Measurements from ENCODE around the gene OBSCN.

OBSCN gene

DNA sequence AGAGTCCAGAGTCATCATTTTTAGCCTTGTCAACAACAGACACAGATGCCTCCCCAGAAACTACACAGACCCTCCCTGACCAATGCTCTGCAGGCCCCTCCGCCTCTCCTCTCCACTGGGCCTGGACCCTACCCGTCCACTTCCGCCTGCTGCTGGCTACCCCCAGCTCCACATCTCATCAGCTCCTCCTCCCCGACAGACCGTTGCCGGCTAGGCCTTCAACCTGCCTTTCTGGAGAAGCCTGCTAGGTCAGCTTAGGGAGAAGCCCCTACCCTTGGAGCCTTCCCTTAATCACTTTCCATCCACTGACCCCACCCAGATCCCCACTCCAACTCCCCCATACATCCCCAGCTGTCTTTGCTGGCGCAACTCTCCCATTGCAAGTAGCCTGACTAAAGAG, 207.4 kb downstream of the OBSCN start:
- Histone ChIP-seq H3K9me3 (ENCODE audit: control insufficient read depth in 2 of 2, low read length in 2 of 2) (peaks cover 0 to 3% of the 10 kb centered on the region in 2 donors), H3K27me3 (ENCODE audit: control insufficient read depth in 2 of 2, insufficient read depth in 2 of 2, low read length in 2 of 2) (peaks cover 9 to 10% of the 10 kb centered on the region in 2 donors), H3K9ac (ENCODE audit: low read depth in 1 of 2, low read length in 2 of 2) (no peak overlapping the region), H3K27ac (ENCODE audit: low read depth in 2 of 2, low read length in 2 of 2) (no peak overlapping the region), H3K36me3 (ENCODE audit: control insufficient read depth in 2 of 2, insufficient read depth in 2 of 2, low read length in 2 of 2) (peaks cover 0 to 3% of the 10 kb centered on the region in 2 donors), H3K4me3 (ENCODE audit: low read length in 2 of 2) (no peak overlapping the region), H3K4me1 (ENCODE audit: control insufficient read depth in 2 of 2, insufficient read depth in 2 of 2, low read length in 2 of 2) (peaks cover 4 to 6% of the 10 kb centered on the region in 2 donors)

DNA sequence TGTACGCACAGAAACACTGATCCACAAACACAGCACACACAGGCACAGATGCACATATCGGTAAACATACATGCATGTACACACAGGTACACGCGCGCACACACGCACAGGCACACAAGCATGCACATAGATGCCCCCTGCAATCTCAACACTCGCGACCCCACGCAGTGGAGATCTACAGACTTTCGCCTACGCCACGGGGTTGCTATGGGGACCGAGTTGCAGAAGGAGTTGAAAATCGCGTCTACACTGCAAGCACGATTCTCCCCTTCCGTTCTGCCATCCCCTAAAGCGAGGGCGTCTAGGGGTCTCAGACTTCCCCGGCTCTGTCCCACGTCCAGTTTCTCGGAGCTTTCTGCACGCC, 208.0 kb downstream of the OBSCN start:
- Histone ChIP-seq H3K4me1 (ENCODE audit: control insufficient read depth in 2 of 2, insufficient read depth in 2 of 2, low read length in 2 of 2) (peaks cover 4 to 6% of the 10 kb centered on the region in 2 donors), H3K9ac (ENCODE audit: low read depth in 1 of 2, low read length in 2 of 2) (no peak overlapping the region), H3K9me3 (ENCODE audit: control insufficient read depth in 2 of 2, low read length in 2 of 2) (peaks cover 0 to 3% of the 10 kb centered on the region in 2 donors), H3K27ac (ENCODE audit: low read depth in 2 of 2, low read length in 2 of 2) (no peak overlapping the region), H3K27me3 (ENCODE audit: control insufficient read depth in 2 of 2, insufficient read depth in 2 of 2, low read length in 2 of 2) (peaks cover 9 to 10% of the 10 kb centered on the region in 2 donors), H3K4me3 (ENCODE audit: low read length in 2 of 2) (peak overlapping the region in 1 of 2 donors; percentile 48), H3K36me3 (ENCODE audit: control insufficient read depth in 2 of 2, insufficient read depth in 2 of 2, low read length in 2 of 2) (no peaks in the 10 kb centered on the region)

- Histone ChIP-seq H3K9ac (ENCODE audit: low read depth in 1 of 2, low read length in 2 of 2) (no peak within 1 kb of the TSS), H3K36me3 (ENCODE audit: control insufficient read depth in 2 of 2, insufficient read depth in 2 of 2, low read length in 2 of 2) (no peaks in the 10 kb centered on the region), H3K27me3 (ENCODE audit: control insufficient read depth in 2 of 2, insufficient read depth in 2 of 2, low read length in 2 of 2) (peaks cover 9 to 10% of the 10 kb centered on the region in 2 donors), H3K9me3 (ENCODE audit: control insufficient read depth in 2 of 2, low read length in 2 of 2) (peaks cover 0 to 3% of the 10 kb centered on the region in 2 donors), H3K4me3 (ENCODE audit: low read length in 2 of 2) (peak within 1 kb of the TSS in 1 of 2 donors; percentile 48), H3K4me1 (ENCODE audit: control insufficient read depth in 2 of 2, insufficient read depth in 2 of 2, low read length in 2 of 2) (peaks cover 4 to 6% of the 10 kb centered on the region in 2 donors), H3K27ac (ENCODE audit: low read depth in 2 of 2, low read length in 2 of 2) (no peak within 1 kb of the TSS)
These were observed 208.5 kb downstream of the OBSCN start, which contains the start of gene TRIM17 for GRCh38 chr1:228416217-228416933. Gene TRIM17, minus strand, starts transcription at chr1:228416861. Its CDS starts 1,789 bp downstream, at chr1:228415072.

DNA sequence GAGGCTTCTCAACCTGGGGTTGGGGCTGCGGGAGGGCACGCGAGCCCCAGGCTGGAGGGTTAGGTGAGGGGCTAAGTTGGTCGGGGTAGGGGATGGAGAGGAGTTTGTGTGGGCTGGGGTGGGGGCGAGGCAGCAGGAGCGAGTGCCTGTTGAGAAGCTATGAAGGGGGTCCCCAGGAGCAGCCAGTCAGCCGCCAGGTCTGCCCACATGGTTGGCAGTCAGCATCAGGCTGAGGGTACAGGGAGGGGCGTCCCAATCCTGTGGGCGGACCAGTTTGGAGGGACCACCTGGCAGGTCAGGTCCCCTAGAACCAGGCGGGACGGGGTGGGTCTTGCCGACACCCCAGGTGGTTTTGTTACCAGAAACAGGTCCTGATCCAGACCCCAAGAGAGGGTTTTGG, 209.2 kb downstream of the OBSCN start:
- H3K4me3 ChIP-seq (ENCODE audit: low read length in 2 of 2), result no peak overlapping the region
- H3K9ac ChIP-seq (ENCODE audit: low read depth in 1 of 2, low read length in 2 of 2), result no peak overlapping the region
- H3K27me3 ChIP-seq (ENCODE audit: control insufficient read depth in 2 of 2, insufficient read depth in 2 of 2, low read length in 2 of 2), result peaks cover 9 to 10% of the 10 kb centered on the region in 2 donors
- H3K36me3 ChIP-seq (ENCODE audit: control insufficient read depth in 2 of 2, insufficient read depth in 2 of 2, low read length in 2 of 2), result no peaks in the 10 kb centered on the region
- peaks cover 0 to 3% of the 10 kb centered on the region in 2 donors for H3K9me3 ChIP-seq (ENCODE audit: control insufficient read depth in 2 of 2, low read length in 2 of 2)
- H3K4me1 ChIP-seq (ENCODE audit: control insufficient read depth in 2 of 2, insufficient read depth in 2 of 2, low read length in 2 of 2), result peaks cover 4 to 6% of the 10 kb centered on the region in 2 donors
- no peak overlapping the region for H3K27ac ChIP-seq (ENCODE audit: low read depth in 2 of 2, low read length in 2 of 2)

GRCh38 chr1:228417483-228418203, 209.8 kb downstream of the OBSCN start:
- Histone ChIP-seq H3K27ac (ENCODE audit: low read depth in 2 of 2, low read length in 2 of 2) (no peak overlapping the region), H3K9ac (ENCODE audit: low read depth in 1 of 2, low read length in 2 of 2) (no peak overlapping the region), H3K36me3 (ENCODE audit: control insufficient read depth in 2 of 2, insufficient read depth in 2 of 2, low read length in 2 of 2) (no peaks in the 10 kb centered on the region), H3K27me3 (ENCODE audit: control insufficient read depth in 2 of 2, insufficient read depth in 2 of 2, low read length in 2 of 2) (peaks cover 9 to 10% of the 10 kb centered on the region in 2 donors), H3K9me3 (ENCODE audit: control insufficient read depth in 2 of 2, low read length in 2 of 2) (peaks cover 0 to 3% of the 10 kb centered on the region in 2 donors), H3K4me1 (ENCODE audit: control insufficient read depth in 2 of 2, insufficient read depth in 2 of 2, low read length in 2 of 2) (peaks cover 4 to 6% of the 10 kb centered on the region in 2 donors), H3K4me3 (ENCODE audit: low read length in 2 of 2) (no peak overlapping the region)

GRCh38 chr1:228420968-228421826, 213.4 kb downstream of the OBSCN start:
- peaks cover under 1 to 1% of the 10 kb centered on the region in 2 donors for H3K4me1 ChIP-seq (ENCODE audit: control insufficient read depth in 2 of 2, insufficient read depth in 2 of 2, low read length in 2 of 2)
- peaks cover 2 to 4% of the 10 kb centered on the region in 2 donors for H3K27me3 ChIP-seq (ENCODE audit: control insufficient read depth in 2 of 2, insufficient read depth in 2 of 2, low read length in 2 of 2)
- no peaks in the 10 kb centered on the region for H3K9me3 ChIP-seq (ENCODE audit: control insufficient read depth in 2 of 2, low read length in 2 of 2)
- no peak overlapping the region for H3K9ac ChIP-seq (ENCODE audit: low read depth in 1 of 2, low read length in 2 of 2)
- no peaks in the 10 kb centered on the region for H3K36me3 ChIP-seq (ENCODE audit: control insufficient read depth in 2 of 2, insufficient read depth in 2 of 2, low read length in 2 of 2)
- H3K27ac ChIP-seq (ENCODE audit: low read depth in 2 of 2, low read length in 2 of 2), result no peak overlapping the region
- no peak overlapping the region for H3K4me3 ChIP-seq (ENCODE audit: low read length in 2 of 2)

- Histone ChIP-seq H3K9me3 (ENCODE audit: control insufficient read depth in 2 of 2, low read length in 2 of 2) (no peaks in the 10 kb centered on the region), H3K27ac (ENCODE audit: low read depth in 2 of 2, low read length in 2 of 2) (no peak overlapping the region), H3K36me3 (ENCODE audit: control insufficient read depth in 2 of 2, insufficient read depth in 2 of 2, low read length in 2 of 2) (no peaks in the 10 kb centered on the region), H3K9ac (ENCODE audit: low read depth in 1 of 2, low read length in 2 of 2) (no peak overlapping the region), H3K27me3 (ENCODE audit: control insufficient read depth in 2 of 2, insufficient read depth in 2 of 2, low read length in 2 of 2) (no peaks in the 10 kb centered on the region), H3K4me1 (ENCODE audit: control insufficient read depth in 2 of 2, insufficient read depth in 2 of 2, low read length in 2 of 2) (no peaks in the 10 kb centered on the region), H3K4me3 (ENCODE audit: low read length in 2 of 2) (no peak overlapping the region)
These were observed 215.7 kb downstream of the OBSCN start for GRCh38 chr1:228423404-228424053.

DNA sequence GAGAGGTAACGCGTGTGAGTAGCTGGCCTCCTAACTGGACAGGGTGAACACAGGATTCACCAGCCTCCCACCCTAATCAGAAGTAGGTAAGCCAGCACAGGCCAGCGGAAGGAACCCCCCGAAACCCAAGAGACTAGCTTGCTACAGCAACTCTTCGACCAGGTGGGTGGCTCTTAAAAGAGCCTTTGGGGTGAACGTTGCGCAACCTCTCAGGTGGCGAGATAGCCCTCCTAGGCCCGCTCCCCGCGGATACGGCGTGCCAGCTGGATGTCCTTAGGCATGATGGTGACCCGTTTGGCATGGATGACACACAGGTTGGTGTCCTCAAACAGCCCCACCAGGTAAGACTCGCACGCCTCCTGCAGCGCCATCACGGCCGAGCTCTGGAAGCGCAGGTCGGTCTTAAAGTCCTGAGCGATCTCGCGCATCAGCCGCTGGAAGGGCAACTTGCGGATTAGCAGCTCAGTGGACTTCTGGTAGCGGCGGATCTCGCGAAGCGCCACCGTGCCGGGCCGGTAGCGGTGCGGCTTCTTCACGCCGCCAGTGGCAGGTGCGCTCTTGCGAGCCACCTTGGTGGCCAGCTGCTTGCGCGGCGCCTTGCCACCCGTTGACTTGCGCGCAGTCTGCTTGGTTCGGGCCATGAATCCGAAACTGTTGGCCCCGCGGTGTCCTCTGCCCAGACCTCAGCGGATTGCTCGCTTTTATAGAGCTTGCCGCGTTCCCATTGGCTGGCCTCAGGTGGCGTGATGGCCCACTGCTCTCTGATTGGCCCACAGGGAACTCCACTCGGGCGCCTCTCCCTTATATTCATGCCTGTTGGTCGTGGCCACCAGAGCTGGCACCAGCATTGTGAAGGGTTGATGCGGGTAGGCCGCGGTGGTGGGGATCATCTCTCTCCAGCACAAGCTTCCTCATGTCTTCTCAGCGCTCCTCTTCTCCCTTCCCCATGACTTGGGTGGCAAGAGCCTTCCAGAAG, 217.1 kb downstream of the OBSCN start:
- H3K9me3 ChIP-seq (ENCODE audit: control insufficient read depth in 2 of 2, low read length in 2 of 2), result no peaks in the 10 kb centered on the region
- H3K36me3 ChIP-seq (ENCODE audit: control insufficient read depth in 2 of 2, insufficient read depth in 2 of 2, low read length in 2 of 2), result no peaks in the 10 kb centered on the region
- no peaks in the 10 kb centered on the region for H3K4me1 ChIP-seq (ENCODE audit: control insufficient read depth in 2 of 2, insufficient read depth in 2 of 2, low read length in 2 of 2)
- H3K4me3 ChIP-seq (ENCODE audit: low read length in 2 of 2), result no peak overlapping the region
- H3K27me3 ChIP-seq (ENCODE audit: control insufficient read depth in 2 of 2, insufficient read depth in 2 of 2, low read length in 2 of 2), result peaks cover 3 to 6% of the 10 kb centered on the region in 2 donors
- no peak overlapping the region for H3K27ac ChIP-seq (ENCODE audit: low read depth in 2 of 2, low read length in 2 of 2)
- H3K9ac ChIP-seq (ENCODE audit: low read depth in 1 of 2, low read length in 2 of 2), result no peak overlapping the region

Measured in mucosa of rectum (tissue), 2 donors.